Thoracic aorta (tissue), 2 donors: ENCODE measurements around the gene EMSY. TPM values are rescaled to one million over a fixed set of nuclear protein-coding genes. Genes with fewer than 3 reads are reported as not detected.

ENCODE experiments used
- ATAC-seq: fragments of 150-250 bp; one replicate; pipeline ENCODE4 v1.8.0; 2017; ENCODE audit warnings: low read depth; ENCODE audit not compliant: insufficient number of reproducible peaks, low FRiP score
- DNase-seq: peaks from one replicate; pipeline ENCODE4 v3.0.0-alpha.2; 2020; ENCODE audit warnings: low spot score
- H3K27ac ChIP-seq, 2 donors: fragments of 200-600 bp; sonication (generic); 1 replicate in 1 of 2; 2 replicates in 1 of 2; pipeline ENCODE4 v1.5.1; 2016; ENCODE audit warnings: mild to moderate bottlenecking in 2 of 2, moderate library complexity in 2 of 2
- H3K27me3 ChIP-seq: fragments of 200-600 bp; sonication (generic); replicated peaks from 2 replicates; pipeline ENCODE4 v1.6.0; 2016; ENCODE audit warnings: mild to moderate bottlenecking; ENCODE audit not compliant: insufficient read depth
- H3K36me3 ChIP-seq: fragments of 200-600 bp; sonication (generic); one replicate; pipeline ENCODE4 v1.5.1; 2016
- H3K4me1 ChIP-seq, 2 donors: fragments of 200-600 bp; sonication (generic); 1 replicate in 1 of 2; 2 replicates in 1 of 2; pipeline versions ENCODE4 v1.5.1 to v1.6.0; 2016; ENCODE audit warnings: low read depth in 2 of 2, mild to moderate bottlenecking in 1 of 2; ENCODE audit not compliant: control insufficient read depth in 1 of 2
- H3K4me3 ChIP-seq: fragments of 200-600 bp; sonication (generic); 2 replicates; pipeline ENCODE4 v1.5.1; 2016; ENCODE audit warnings: mild to moderate bottlenecking
- H3K9me3 ChIP-seq: fragments of 200-600 bp; sonication (generic); 2 replicates; pipeline ENCODE4 v1.5.1; 2016
- total RNA-seq, 2 donors: library from RNA; depleted of rRNA; stranded (reverse); fragments of >200 nt; gene quantifications; one replicate each; pipeline versions ENCODE4 v1.1.0 to v1.2.3, GENCODE V29; 2016
- TF ChIP-seq, protein P1 (sequence below): fragments of 200-600 bp; sonication (generic); IDR thresholded peaks from one replicate; pipeline ENCODE4 v1.5.1; 2019; ENCODE audit warnings: antibody characterized with exemption

Gene EMSY
- total RNA-seq, 2 donors from 2014 or later: 53.5 to 73.2 TPM

DNA sequence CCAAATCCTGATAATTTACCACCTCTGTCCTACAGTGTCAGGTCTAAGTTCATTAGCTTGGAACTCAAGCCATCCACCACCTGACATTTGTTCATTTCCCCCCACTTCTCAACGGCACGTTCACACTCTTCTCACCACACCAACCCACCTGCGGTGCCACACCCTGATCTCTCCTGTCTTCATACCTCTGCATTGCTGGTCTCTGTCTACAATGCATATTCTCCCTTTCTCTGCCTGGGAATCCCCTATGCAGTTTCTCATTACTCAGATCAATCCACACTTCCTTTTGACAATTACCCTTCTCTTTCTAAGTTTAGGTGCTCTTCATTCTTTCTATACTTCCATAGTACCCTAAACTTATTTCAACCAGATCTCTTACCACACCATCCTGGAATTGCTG, 20.4 kb upstream of the EMSY start:
- no peak for ATAC-seq

DNA sequence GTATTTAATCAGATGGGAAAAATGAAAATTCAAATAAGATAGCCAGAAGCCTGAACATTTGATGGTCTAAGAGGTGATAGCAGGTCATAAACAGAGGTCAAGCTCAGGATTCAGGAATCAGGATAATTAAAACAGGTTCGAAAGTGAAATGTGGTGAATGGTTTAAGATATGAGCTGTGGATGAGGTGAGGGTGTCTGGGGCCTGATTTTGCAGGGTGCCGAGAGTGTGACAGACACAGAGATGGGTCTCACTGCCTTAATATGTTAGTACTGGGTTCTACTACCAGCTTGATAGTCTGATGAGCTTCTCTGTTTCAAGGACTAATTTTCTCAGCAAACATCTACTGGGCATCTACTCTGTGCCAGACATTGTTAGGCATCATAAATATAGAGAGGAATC, 19.9 kb upstream of the EMSY start:
- Histone ChIP-seq H3K4me1 (no peaks in the 10 kb centered on the region), H3K27me3 (no peaks in the 10 kb centered on the region), H3K9me3 (no peaks in the 10 kb centered on the region), H3K27ac (no peak overlapping the region), H3K4me3 (no peak overlapping the region), H3K36me3 (no peaks in the 10 kb centered on the region)
- no peak for ATAC-seq
- no peak for DNase-seq
- TF ChIP-seq, protein P1, sequence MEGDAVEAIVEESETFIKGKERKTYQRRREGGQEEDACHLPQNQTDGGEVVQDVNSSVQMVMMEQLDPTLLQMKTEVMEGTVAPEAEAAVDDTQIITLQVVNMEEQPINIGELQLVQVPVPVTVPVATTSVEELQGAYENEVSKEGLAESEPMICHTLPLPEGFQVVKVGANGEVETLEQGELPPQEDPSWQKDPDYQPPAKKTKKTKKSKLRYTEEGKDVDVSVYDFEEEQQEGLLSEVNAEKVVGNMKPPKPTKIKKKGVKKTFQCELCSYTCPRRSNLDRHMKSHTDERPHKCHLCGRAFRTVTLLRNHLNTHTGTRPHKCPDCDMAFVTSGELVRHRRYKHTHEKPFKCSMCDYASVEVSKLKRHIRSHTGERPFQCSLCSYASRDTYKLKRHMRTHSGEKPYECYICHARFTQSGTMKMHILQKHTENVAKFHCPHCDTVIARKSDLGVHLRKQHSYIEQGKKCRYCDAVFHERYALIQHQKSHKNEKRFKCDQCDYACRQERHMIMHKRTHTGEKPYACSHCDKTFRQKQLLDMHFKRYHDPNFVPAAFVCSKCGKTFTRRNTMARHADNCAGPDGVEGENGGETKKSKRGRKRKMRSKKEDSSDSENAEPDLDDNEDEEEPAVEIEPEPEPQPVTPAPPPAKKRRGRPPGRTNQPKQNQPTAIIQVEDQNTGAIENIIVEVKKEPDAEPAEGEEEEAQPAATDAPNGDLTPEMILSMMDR: no peak

More for the DNA sequence above, 20.4 kb upstream of the EMSY start:
- Histone ChIP-seq H3K36me3 (no peaks in the 10 kb centered on the region), H3K4me1 (no peaks in the 10 kb centered on the region), H3K4me3 (no peak overlapping the region), H3K27ac (no peak overlapping the region), H3K27me3 (no peaks in the 10 kb centered on the region), H3K9me3 (no peaks in the 10 kb centered on the region)
- TF ChIP-seq, protein P1: no peak
- DNase-seq: no peak

DNA sequence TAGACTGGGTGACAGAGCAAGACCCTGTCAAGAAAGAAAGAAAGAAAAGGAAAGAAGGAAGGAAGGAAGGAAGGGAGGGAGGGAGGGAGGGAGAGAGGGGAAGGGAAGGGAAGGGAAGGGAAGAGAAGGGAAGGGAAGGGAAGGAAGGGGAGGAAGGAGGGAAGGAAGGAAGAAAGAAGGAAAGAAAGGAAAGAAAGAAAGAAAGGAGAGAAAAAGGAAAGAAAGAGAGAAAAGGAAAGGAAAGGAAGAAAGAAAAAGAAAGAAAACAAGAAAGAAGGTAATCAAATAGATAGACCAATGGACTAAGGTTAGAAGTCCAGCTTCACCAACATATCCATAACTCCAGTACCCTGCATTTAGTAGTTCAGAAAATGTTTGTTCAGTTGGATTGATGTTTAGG, 18.2 kb upstream of the EMSY start:
- Histone ChIP-seq H3K9me3 (no peaks in the 10 kb centered on the region), H3K27me3 (no peaks in the 10 kb centered on the region), H3K4me1 (no peaks in the 10 kb centered on the region), H3K27ac (no peak overlapping the region), H3K36me3 (no peaks in the 10 kb centered on the region), H3K4me3 (no peak overlapping the region)
- DNase-seq (no peak), ATAC-seq (no peak)
- TF ChIP-seq, protein P1: no peak

DNA sequence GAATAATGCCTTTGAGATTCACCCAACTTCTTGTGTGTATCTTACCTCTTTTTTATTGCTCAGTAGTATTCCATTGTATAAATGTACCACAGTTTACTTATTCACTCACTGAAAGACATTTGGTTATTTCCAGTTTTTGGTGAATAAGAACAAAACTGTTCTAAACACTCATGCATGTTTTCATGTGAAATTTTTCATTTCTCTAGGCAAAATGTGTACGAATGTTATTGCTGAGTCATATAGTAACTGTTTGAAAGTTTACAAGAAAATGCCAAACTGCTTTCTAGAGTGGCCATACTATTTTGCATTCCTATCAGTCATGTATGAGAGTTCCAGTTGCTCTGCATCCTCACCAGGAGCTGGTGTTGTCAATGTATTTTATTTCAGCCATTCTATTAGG, 8.8 kb upstream of the EMSY start:
- no peaks in the 10 kb centered on the region for H3K9me3 ChIP-seq
- H3K27ac ChIP-seq: no peak overlapping the region
- DNase-seq: no peak
- H3K4me3 ChIP-seq: no peak overlapping the region
- TF ChIP-seq, protein P1: no peak
- no peaks in the 10 kb centered on the region for H3K27me3 ChIP-seq
- ATAC-seq: no peak
- no peaks in the 10 kb centered on the region for H3K36me3 ChIP-seq
- no peaks in the 10 kb centered on the region for H3K4me1 ChIP-seq

DNA sequence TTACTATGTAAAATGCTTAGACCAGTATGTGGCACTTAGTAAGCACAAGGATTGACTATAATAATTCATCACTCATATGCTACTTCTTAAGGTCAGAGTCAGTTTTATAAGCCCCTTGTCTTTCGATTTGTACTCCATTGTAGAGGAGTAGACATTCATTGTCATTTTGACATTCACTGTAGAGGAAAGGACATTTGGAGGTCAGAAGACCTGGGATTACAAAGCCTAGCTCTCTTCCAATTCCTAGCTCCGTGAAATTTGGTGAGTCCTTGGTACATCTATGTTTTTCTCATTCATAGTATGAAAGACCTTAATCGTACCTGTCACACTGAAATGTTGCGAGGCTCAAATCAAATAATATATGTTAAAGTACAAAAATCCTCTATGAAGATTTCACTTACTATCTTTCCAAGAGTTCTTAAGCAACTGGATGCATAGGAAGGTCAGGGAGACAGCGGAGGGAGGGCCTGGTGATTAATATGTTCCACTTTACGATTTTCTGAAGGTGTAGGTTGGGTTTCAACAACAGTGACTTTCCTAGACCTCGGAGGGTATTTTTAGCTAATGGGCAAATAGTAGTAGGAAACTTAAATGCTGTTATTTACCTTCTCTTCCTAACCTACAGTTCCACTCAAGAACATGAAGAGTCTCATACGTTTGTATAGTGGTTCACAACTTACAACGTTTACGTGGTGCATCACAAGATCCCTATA, 1.4 kb upstream of the EMSY start:
- no peaks in the 10 kb centered on the region for H3K36me3 ChIP-seq
- no peak overlapping the region for H3K27ac ChIP-seq
- H3K27me3 ChIP-seq: no peaks in the 10 kb centered on the region
- peaks cover 3 to 19% of the 10 kb centered on the region in 2 donors for H3K4me1 ChIP-seq
- ATAC-seq (no peak), DNase-seq (no peak)
- peak overlapping the region; percentile 85 for H3K4me3 ChIP-seq
- H3K9me3 ChIP-seq: no peaks in the 10 kb centered on the region
- TF ChIP-seq, protein P1: no peak
